K562 (cell line): Measurements from ENCODE around the gene METRNL. TPM values are rescaled to one million over a fixed set of nuclear protein-coding genes. Genes with fewer than 3 reads are reported as not detected.

Source experiments
- ATAC-seq: fragments of 200-7000 bp; cut with Tn5 transposase; 3 replicates; pipeline ENCODE4 v1.9.1; 2020; ENCODE audit warnings: moderate library complexity
- BruUV-seq: library from RNA; stranded (reverse); fragments of 400-500 nt; replicated peaks from 2 replicates; lab custom pipeline; 2021; lab: Mats Ljungman, UMichigan
- CTCF ChIA-PET: fragments of 300-600 bp; formaldehyde crosslinking; extraction: SDS; loops from one replicate; lab custom pipeline; 2021; ENCODE audit warnings: low intra/inter-chr PET ratio; lab: Yijun Ruan, JAX
- POLR2A ChIA-PET: fragments of 300-600, 350-650 bp; sonication (Branson Sonifier 250); formaldehyde crosslinking; extraction: SDS; loops from one replicate; lab custom pipeline; 2021; ENCODE audit warnings: antibody characterized with exemption, inconsistent platforms; lab: Yijun Ruan, JAX
- DNase-seq, 4 experiments: peaks; one replicate each; pipeline versions ENCODE4 v3.0.0 to v3.0.0-alpha.2; 2011 to 2018; ENCODE audit warnings: low spot score in 3 of 4, mixed read lengths in 3 of 4; ENCODE audit errors: extremely low read depth in 1 of 4
- FAIRE-seq: peaks from 2 replicates; lab custom pipeline; 2011; peaks lifted over from hg19 to GRCh38; lab: Jason Lieb, UNC
- H2AFZ ChIP-seq: 2 replicates; pipeline ENCODE4 v1.6.0; 2011; ENCODE audit warnings: low read depth, low read length, control low read depth, inconsistent platforms
- H3K27ac ChIP-seq: fragments of 200-600 bp; 3 replicates; pipeline ENCODE4 v1.8.0; 2011; ENCODE audit warnings: low read depth, mild to moderate bottlenecking, control low read depth, inconsistent platforms, low read length, moderate library complexity, mixed read lengths; ENCODE audit errors: extremely low read depth
- H3K27me3 ChIP-seq, 2 experiments: fragments of 300-600 bp in 1 of 2; 2 replicates in 1 of 2; 3 replicates in 1 of 2; pipeline versions ENCODE4 v1.6.0 to v1.8.0; 2011; ENCODE audit warnings: inconsistent platforms in 2 of 2, low read length in 2 of 2, mild to moderate bottlenecking in 1 of 2, mixed read lengths in 1 of 2, moderate library complexity in 1 of 2; ENCODE audit not compliant: control insufficient read depth in 2 of 2, insufficient read depth in 2 of 2
- H3K36me3 ChIP-seq: fragments of 300-600 bp; 3 replicates; pipeline ENCODE4 v1.8.0; 2011; ENCODE audit warnings: mild to moderate bottlenecking, low read length, inconsistent platforms; ENCODE audit not compliant: control insufficient read depth, insufficient read depth
- H3K4me1 ChIP-seq, 2 experiments: fragments of 200-600 bp in 1 of 2; replicated peaks in 1 of 2; 2 replicates in 1 of 2; 3 replicates in 1 of 2; pipeline versions ENCODE4 v1.5.1 to v1.8.0; 2011; ENCODE audit warnings: inconsistent platforms in 2 of 2, low read length in 2 of 2, mild to moderate bottlenecking in 1 of 2, mixed read lengths in 1 of 2, moderate library complexity in 1 of 2; ENCODE audit not compliant: control insufficient read depth in 2 of 2, insufficient read depth in 2 of 2
- H3K4me2 ChIP-seq: 2 replicates; pipeline ENCODE4 v1.6.1; 2011; ENCODE audit warnings: low read length, control low read depth, inconsistent platforms, mixed read lengths; ENCODE audit not compliant: insufficient read depth
- H3K4me3 ChIP-seq: fragments of 200-600 bp; sonication (generic), shearing (Covaris generic); 2 replicates; pipeline ENCODE4 v1.5.1; 2016; ENCODE audit warnings: control low read depth, inconsistent platforms
- H3K79me2 ChIP-seq: fragments of 200-600 bp; 3 replicates; pipeline ENCODE4 v1.8.0; 2011; ENCODE audit warnings: low read length, inconsistent platforms; ENCODE audit not compliant: control insufficient read depth, insufficient read depth
- H3K9ac ChIP-seq, 2 experiments: 2 replicates each; pipeline versions ENCODE4 v1.6.0 to v1.6.1; 2011; ENCODE audit warnings: low read depth in 2 of 2, low read length in 2 of 2, control low read depth in 1 of 2, inconsistent platforms in 1 of 2, mild to moderate bottlenecking in 1 of 2, mixed read lengths in 1 of 2; ENCODE audit not compliant: insufficient read depth in 1 of 2
- H3K9me1 ChIP-seq: one replicate; pipeline ENCODE4 v1.6.0; 2011; ENCODE audit warnings: inconsistent platforms, mild to moderate bottlenecking, low read length, moderate library complexity; ENCODE audit not compliant: control insufficient read depth, insufficient read depth
- H3K9me3 ChIP-seq: replicated peaks from 2 replicates; pipeline ENCODE4 v1.5.1; 2011; ENCODE audit warnings: low read depth, low read length, inconsistent platforms; ENCODE audit not compliant: control insufficient read depth, insufficient read depth
- H4K20me1 ChIP-seq: replicated peaks from 2 replicates; pipeline ENCODE4 v1.6.1; 2011; ENCODE audit warnings: low read length, inconsistent platforms, mixed read lengths; ENCODE audit not compliant: control insufficient read depth, insufficient read depth
- BCL6 ChIP-seq: fragments of 250-450 bp; sonication (Bioruptor Pico); IDR thresholded peaks from 2 replicates; pipeline ENCODE4 v1.4.0; 2020
- MXD1 ChIP-seq: fragments of 250-450 bp; sonication (Bioruptor Pico); IDR thresholded peaks from 2 replicates; pipeline ENCODE4 v1.8.0; 2021; ENCODE audit warnings: borderline replicate concordance, mild to moderate bottlenecking, moderate library complexity; ENCODE audit not compliant: poor library complexity, severe bottlenecking
- TEAD2 ChIP-seq: fragments of 450-650 bp; IDR thresholded peaks from 2 replicates; pipeline ENCODE4 v1.6.1; 2016; ENCODE audit warnings: missing genetic modification characterization, control low read depth, missing compliant biosample characterization
- WGBS: fragments of 100-300 bp; shearing (Covaris generic); methylation state at CpG from one replicate; pipeline ENCODE4 v1.1.6; 2016; ENCODE audit warnings: low coverage, mixed read lengths; ENCODE audit not compliant: insufficient coverage; ENCODE audit errors: missing lambda C conversion rate; 5-methylcytosine and 5-hydroxymethylcytosine counted together
- in situ Hi-C: fragments of 300-500 bp; cut with MboI; formaldehyde crosslinking; loops from 4 replicates; pipeline ENCODE4 v1.15.0; 2018; ENCODE audit warnings: inconsistent platforms, mixed read lengths
- intact Hi-C: fragments of 100-400 bp; cut with micrococcal nuclease; formaldehyde crosslinking; loops from 2 replicates; pipeline ENCODE4 v1.14.2; 2022
- polyA plus RNA-seq, 8 experiments: library from polyadenylated mRNA; depleted of rRNA in 4 of 8; stranded (reverse) in 5 of 8; unstranded in 3 of 8; fragments of >200 nt; fragmentation: Nextera tagmentation in 2 of 8; fragmentation: Illumina TruSeq in 1 of 8; extraction: Ambion mirVana in 2 of 8; extraction: Trizol in 1 of 8; gene quantifications; 2 replicates each; pipeline versions ENCODE4 v1.2.1 to v1.2.3, GENCODE V29; 2011 to 2014; ENCODE audit warnings: inconsistent platforms in 1 of 8, missing spikeins in 1 of 8
- total RNA-seq, 7 experiments: library from RNA; depleted of rRNA in 6 of 7; stranded (reverse); fragments of >200 nt in 6 of 7; fragmentation: Illumina TruSeq in 2 of 7; extraction: Trizol in 2 of 7; gene quantifications; 2 replicates each; pipeline versions ENCODE4 v1.2.1 to v1.2.3, GENCODE V29; 2011 to 2021; ENCODE audit warnings: low replicate concordance in 1 of 7

METRNL gene
- total and polyA plus RNA-seq, 9 of the 15 experiments (the other 6 are each of a cell fraction or from before 2014, with no cell fraction given): 0.17 to 31.8 (median 2.9) TPM

- POLR2A ChIA-PET: interaction anchor here (0.7 to 1.4 kb wide), 3 partner anchors 11 to 1289 kb away, joined by 3 to 5 read pairs (median 4); no protein-coding TSS in a partner anchor
- Histone ChIP-seq H3K27ac (no peak overlapping the region), H3K27me3 (peaks cover 36 to 73% of the 10 kb centered on the region in 2 experiments), H3K9me3 (no peaks in the 10 kb centered on the region), H3K9me1 (no peaks in the 10 kb centered on the region), H3K4me3 (no peak overlapping the region), H4K20me1 (peaks cover 17% of the 10 kb centered on the region), H3K79me2 (no peaks in the 10 kb centered on the region), H3K9ac (no peak overlapping the region), H3K4me2 (no peak overlapping the region), H3K4me1 (peaks cover 17 to 53% of the 10 kb centered on the region in 2 experiments; a peak in 4 of 5 replicates), H2AFZ (no peak overlapping the region), H3K36me3 (no peaks in the 10 kb centered on the region)
- TF ChIP-seq MXD1 (CRISPR knock-in tag): no peak
- no TSS peak for BruUV-seq
- FAIRE-seq: no peak
- WGBS: 5% methylated on average over 14 of the region's 15 CpGs
- ATAC-seq: no peak
- intact Hi-C loops (no loop called here), in situ Hi-C loops (no loop called here)
- CTCF ChIA-PET: no interaction called here
- no peak for DNase-seq
Observed at GRCh38 chr17:83114706-83115105, 35.3 kb downstream of the METRNL start.

GRCh38 chr17:83115202-83115651 is 35.8 kb downstream of the METRNL start:
- Histone ChIP-seq H3K9ac (no peak overlapping the region; a peak in 1 of 4 replicates), H3K9me3 (no peaks in the 10 kb centered on the region), H3K79me2 (no peaks in the 10 kb centered on the region), H3K9me1 (no peaks in the 10 kb centered on the region), H2AFZ (no peak overlapping the region), H4K20me1 (peaks cover 17% of the 10 kb centered on the region), H3K27ac (no peak overlapping the region), H3K4me3 (no peak overlapping the region), H3K36me3 (no peaks in the 10 kb centered on the region), H3K4me2 (no peak overlapping the region), H3K4me1 (peaks cover 17 to 49% of the 10 kb centered on the region in 2 experiments; a peak in 4 of 5 replicates), H3K27me3 (peaks cover 33 to 68% of the 10 kb centered on the region in 2 experiments)
- POLR2A ChIA-PET: interaction anchor here (0.7 to 1.4 kb wide), 3 partner anchors 11 to 1289 kb away, joined by 3 to 5 read pairs (median 4); no protein-coding TSS in a partner anchor
- no peak for FAIRE-seq
- intact Hi-C loops: no loop called here
- no peak for DNase-seq
- no peak for TF ChIP-seq TEAD2
- TF ChIP-seq BCL6: no peak
- 27% methylated on average over 18 of the region's 19 CpGs for WGBS
- ATAC-seq: no peak
- in situ Hi-C loops: no loop called here
- CTCF ChIA-PET: no interaction called here
- BruUV-seq: no TSS peak
